A549 (cell line): ENCODE measurements around the gene PUS1.
"Not testable (repeated sequence)": the region's sequence is repeated elsewhere in the genome, so short reads cannot be mapped to it uniquely, and the experiment has no call there.

Experiments used
- EP300 ChIP-seq, 2 experiments: fragments of >200 bp; sonication (Bioruptor Twin); formaldehyde crosslinking; IDR thresholded peaks; 2 replicates in 1 of 2; 3 replicates in 1 of 2; pipeline ENCODE4 v1.6.1; 2016 to 2017
- FOSL2 ChIP-seq, 2 experiments: fragments of 450-650 bp in 1 of 2; fragments of >200 bp in 1 of 2; sonication (Bioruptor Twin) in 1 of 2; formaldehyde crosslinking; IDR thresholded peaks; 2 replicates each; pipeline versions ENCODE4 v1.5.0 to v1.6.1; 2016 to 2020; ENCODE audit warnings: mild to moderate bottlenecking in 1 of 2, moderate library complexity in 1 of 2
- HDAC2 ChIP-seq: fragments of 200-600 bp; sonication (generic); IDR thresholded peaks from 2 replicates; pipeline ENCODE4 v1.6.1; 2016
- MYC ChIP-seq: IDR thresholded peaks from 2 replicates; pipeline ENCODE4 v1.6.1; 2012; ENCODE audit warnings: mild to moderate bottlenecking, inconsistent platforms, low read length, improper control_type of control experiment, borderline replicate concordance
- POLR2A ChIP-seq: IDR thresholded peaks from 2 replicates; pipeline ENCODE4 v1.6.1; 2012; ENCODE audit warnings: mild to moderate bottlenecking, low read length
- TF ChIP-seq, protein P1 (sequence below): IDR thresholded peaks from 2 replicates; pipeline ENCODE4 v1.6.1; 2012; ENCODE audit warnings: low read depth, borderline replicate concordance
- TF ChIP-seq, protein P2 (sequence below): fragments of >200 bp; sonication (Bioruptor Twin); formaldehyde crosslinking; IDR thresholded peaks from 3 replicates; pipeline ENCODE4 v1.5.1; 2016
- TF ChIP-seq, protein P3 (sequence below): IDR thresholded peaks from 2 replicates; pipeline ENCODE4 v1.6.1; 2012

DNA sequence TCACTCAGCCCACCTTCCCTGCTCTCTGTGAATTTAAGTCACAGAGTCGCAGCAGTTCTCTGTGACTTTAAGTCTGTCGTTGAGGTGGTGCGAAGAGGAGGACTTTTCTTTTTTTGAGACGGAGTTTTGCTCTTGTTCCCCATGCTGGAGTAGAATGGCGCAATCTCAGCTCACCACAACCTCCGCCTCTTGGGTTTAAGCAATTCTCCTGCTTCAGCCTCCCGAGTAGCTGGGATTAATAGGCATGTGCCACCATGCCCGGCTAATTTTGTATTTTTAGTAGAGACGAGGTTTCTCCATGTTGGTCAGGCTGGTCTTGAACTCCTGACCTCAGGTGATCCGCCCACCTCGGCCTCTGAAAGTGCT is 56.4 kb downstream of the PUS1 start:
- TF ChIP-seq, protein P1, sequence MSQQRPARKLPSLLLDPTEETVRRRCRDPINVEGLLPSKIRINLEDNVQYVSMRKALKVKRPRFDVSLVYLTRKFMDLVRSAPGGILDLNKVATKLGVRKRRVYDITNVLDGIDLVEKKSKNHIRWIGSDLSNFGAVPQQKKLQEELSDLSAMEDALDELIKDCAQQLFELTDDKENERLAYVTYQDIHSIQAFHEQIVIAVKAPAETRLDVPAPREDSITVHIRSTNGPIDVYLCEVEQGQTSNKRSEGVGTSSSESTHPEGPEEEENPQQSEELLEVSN, result not testable (repeated sequence)
- TF ChIP-seq, protein P2, sequence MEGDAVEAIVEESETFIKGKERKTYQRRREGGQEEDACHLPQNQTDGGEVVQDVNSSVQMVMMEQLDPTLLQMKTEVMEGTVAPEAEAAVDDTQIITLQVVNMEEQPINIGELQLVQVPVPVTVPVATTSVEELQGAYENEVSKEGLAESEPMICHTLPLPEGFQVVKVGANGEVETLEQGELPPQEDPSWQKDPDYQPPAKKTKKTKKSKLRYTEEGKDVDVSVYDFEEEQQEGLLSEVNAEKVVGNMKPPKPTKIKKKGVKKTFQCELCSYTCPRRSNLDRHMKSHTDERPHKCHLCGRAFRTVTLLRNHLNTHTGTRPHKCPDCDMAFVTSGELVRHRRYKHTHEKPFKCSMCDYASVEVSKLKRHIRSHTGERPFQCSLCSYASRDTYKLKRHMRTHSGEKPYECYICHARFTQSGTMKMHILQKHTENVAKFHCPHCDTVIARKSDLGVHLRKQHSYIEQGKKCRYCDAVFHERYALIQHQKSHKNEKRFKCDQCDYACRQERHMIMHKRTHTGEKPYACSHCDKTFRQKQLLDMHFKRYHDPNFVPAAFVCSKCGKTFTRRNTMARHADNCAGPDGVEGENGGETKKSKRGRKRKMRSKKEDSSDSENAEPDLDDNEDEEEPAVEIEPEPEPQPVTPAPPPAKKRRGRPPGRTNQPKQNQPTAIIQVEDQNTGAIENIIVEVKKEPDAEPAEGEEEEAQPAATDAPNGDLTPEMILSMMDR, result not testable (repeated sequence)
- TF ChIP-seq, protein P3, sequence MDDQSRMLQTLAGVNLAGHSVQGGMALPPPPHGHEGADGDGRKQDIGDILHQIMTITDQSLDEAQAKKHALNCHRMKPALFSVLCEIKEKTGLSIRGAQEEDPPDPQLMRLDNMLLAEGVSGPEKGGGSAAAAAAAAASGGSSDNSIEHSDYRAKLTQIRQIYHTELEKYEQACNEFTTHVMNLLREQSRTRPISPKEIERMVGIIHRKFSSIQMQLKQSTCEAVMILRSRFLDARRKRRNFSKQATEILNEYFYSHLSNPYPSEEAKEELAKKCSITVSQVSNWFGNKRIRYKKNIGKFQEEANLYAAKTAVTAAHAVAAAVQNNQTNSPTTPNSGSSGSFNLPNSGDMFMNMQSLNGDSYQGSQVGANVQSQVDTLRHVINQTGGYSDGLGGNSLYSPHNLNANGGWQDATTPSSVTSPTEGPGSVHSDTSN, result not testable (repeated sequence)
- TF ChIP-seq FOSL2 (IDR thresholded peaks at IDR 0.05); FOSL2 (CRISPR knock-in tag; IDR thresholded peaks at IDR 0.05); MYC; HDAC2; POLR2A; EP300 (IDR thresholded peaks at IDR 0.05): not testable (repeated sequence)
